Left colon (tissue), 2 donors: ENCODE measurements around the gene SLC37A2. TPM values are rescaled to one million over a fixed set of nuclear protein-coding genes. Genes with fewer than 3 reads are reported as not detected.
"Not testable (repeated sequence)": the region's sequence is repeated elsewhere in the genome, so short reads cannot be mapped to it uniquely, and the experiment has no call there.

Experiments
- ATAC-seq: fragments of 200-7000 bp; cut with Tn5 transposase; one replicate; pipeline ENCODE4 v1.9.1; 2020; ENCODE audit warnings: mild to moderate bottlenecking, moderate library complexity
- DNase-seq, 2 donors: peaks; one replicate each; pipeline ENCODE4 v3.0.0-alpha.2; 2020
- intact Hi-C, 2 donors: fragments of 100-400 bp; cut with DNase I in 1 of 2; cut with micrococcal nuclease in 1 of 2; formaldehyde crosslinking; loops; one replicate each; pipeline versions ENCODE4 v1.11.2 to v1.14.0; 2022; cut with DNase I, micrococcal nuclease
- long read RNA-seq: library from polyadenylated mRNA; unstranded; transcript quantifications from one replicate; pipeline ENCODE4 v2.0.0, GENCODE V29; 2021
- total RNA-seq, 2 donors: library from RNA; stranded (reverse); fragmentation: NEBNext Ultra II Directional; extraction: Animal tissue kit (Norgen Biotek cat#: 25700); gene quantifications; one replicate each; pipeline ENCODE4 v1.2.1, GENCODE V29; 2021
- donor health status: DM: no; HTN: no; CAD: no.
- donor health status: DM: yes; HTN: yes; CAD: no.

Gene SLC37A2
- 10 to 100 TPM in 1 of 2 donors, 1 to 10 TPM in 1; 6.3 to 25.8 TPM for total RNA-seq
- long read RNA-seq, partial matches to known transcripts, result 4 of 7 reads
- long read RNA-seq, other reads (novel, unspliced or antisense), result 1 of 7 reads

GRCh38 chr11:125062931-125063428 lies at the start of gene SLC37A2:
Gene SLC37A2 (plus strand): TSS chr11:125063305. CDS start chr11:125063368, 63 bp downstream.
- intact Hi-C loops, result no loop called here
- DNase-seq, result peak; percentile 53 to 72
- ATAC-seq, result peak; percentile 94

- ATAC-seq (no peak), DNase-seq (no peak)
- intact Hi-C loops, result no loop called here
Measured at GRCh38 chr11:125016413-125016812, 46.7 kb upstream of the SLC37A2 start.

- intact Hi-C loops, result no loop called here
- DNase-seq, result no peak
- no peak for ATAC-seq
Measured at GRCh38 chr11:125020342-125020741, 42.8 kb upstream of the SLC37A2 start.

GRCh38 chr11:125022551-125022950 lies 40.6 kb upstream of the SLC37A2 start:
- DNase-seq (no peak), ATAC-seq (no peak)
- intact Hi-C loops, result no loop called here

- ATAC-seq (no peak), DNase-seq (no peak)
- intact Hi-C loops, result no loop called here
Measured at GRCh38 chr11:125025968-125026367, 37.1 kb upstream of the SLC37A2 start.

GRCh38 chr11:125029431-125029830 lies 33.7 kb upstream of the SLC37A2 start:
- intact Hi-C loops, ATAC-seq, DNase-seq: not testable (repeated sequence)

GRCh38 chr11:125036933-125037332 lies 26.2 kb upstream of the SLC37A2 start:
- DNase-seq, result no peak
- no peak for ATAC-seq
- intact Hi-C loops, result no loop called here

- no peak for DNase-seq
- intact Hi-C loops, result no loop called here
- peak; percentile 49 for ATAC-seq
Measured at GRCh38 chr11:125049164-125049792, 13.8 kb upstream of the SLC37A2 start.

- intact Hi-C loops, result no loop called here
- no peak for DNase-seq
- no peak for ATAC-seq
Measured at GRCh38 chr11:125052047-125052446, 11.1 kb upstream of the SLC37A2 start.

GRCh38 chr11:125053167-125053566 lies 9.9 kb upstream of the SLC37A2 start:
- DNase-seq (no peak), ATAC-seq (no peak)
- intact Hi-C loops, result no loop called here

- ATAC-seq (no peak), DNase-seq (no peak)
- intact Hi-C loops, result no loop called here
Measured at GRCh38 chr11:125055107-125055715, 7.9 kb upstream of the SLC37A2 start.

- DNase-seq, ATAC-seq, intact Hi-C loops: not testable (repeated sequence)
Measured at GRCh38 chr11:125056111-125056510, 7.0 kb upstream of the SLC37A2 start.

- intact Hi-C loops, result no loop called here
- ATAC-seq, result peak; percentile 11
- DNase-seq, result no peak
Measured at GRCh38 chr11:125056931-125057692, 6.0 kb upstream of the SLC37A2 start.

GRCh38 chr11:125057693-125058016 lies 5.5 kb upstream of the SLC37A2 start:
- intact Hi-C loops, result no loop called here
- no peak for DNase-seq

GRCh38 chr11:125061281-125061680 lies 1.8 kb upstream of the SLC37A2 start:
- ATAC-seq, result no peak
- no peak for DNase-seq
- intact Hi-C loops, result no loop called here

More at GRCh38 chr11:125057693-125058016, 5.5 kb upstream of the SLC37A2 start:
- ATAC-seq, result no peak

- ATAC-seq (peak; percentile 14), DNase-seq (peak in 1 of 2 donors; percentile 29)
- intact Hi-C loops, result no loop called here
Measured at GRCh38 chr11:125062218-125062930, 731 bp upstream of the SLC37A2 start.

GRCh38 chr11:125063429-125064043 lies 431 bp downstream of the SLC37A2 start:
- DNase-seq, result peak in 1 of 2 donors; percentile 20
- intact Hi-C loops, result no loop called here
- peak; percentile 12 for ATAC-seq

- ATAC-seq (no peak), DNase-seq (no peak)
- intact Hi-C loops, result no loop called here
Measured at GRCh38 chr11:125064070-125064469, 965 bp downstream of the SLC37A2 start.

GRCh38 chr11:125068368-125068767 lies 5.3 kb downstream of the SLC37A2 start:
- DNase-seq (no peak), ATAC-seq (no peak)
- intact Hi-C loops, result no loop called here
